ENCODE measurements around the gene IRF9. TPM values are rescaled to one million over a fixed set of nuclear protein-coding genes. Genes with fewer than 3 reads are reported as not detected.
A peak's percentile ranks its signal among the peaks of the same experiment; 100 is the strongest.

IRF9 gene
- total RNA-seq, result 100 to 1,000 TPM in 3 of 6 donors, 10 to 100 TPM in 3; 78.2 to 192 (median 107) TPM

- TF ChIP-seq POLR2A (IDR thresholded peaks at IDR 0.05) (peak in 3 of 4 donors; percentile 61 to 87 (median 70)), CTCF (IDR thresholded peaks at IDR 0.05) (peak; percentile 90 to 99 (median 99)), POLR2AphosphoS5 (IDR thresholded peaks at IDR 0.05) (peak; percentile 93 to 98), EP300 (IDR thresholded peaks at IDR 0.05) (peak in 3 of 4 donors; percentile 19 to 97 (median 71))
- DNase-seq (peak; percentile 92 to 98), ATAC-seq (ENCODE audit: low FRiP score in 2 of 2) (peak; percentile 95 to 96)
- peak within 1 kb of the TSS; percentile 49 to 84 (median 70) for H3K4me3 ChIP-seq
- H3K4me1 ChIP-seq, result peaks cover 30 to 52% (median 31%) of the 10 kb centered on the region in 4 donors
- no peaks in the 10 kb centered on the region for H3K27me3 ChIP-seq
- WGBS, 2 donors, result 0% methylated on average over 8 to 12 of the region's 12 CpGs
- H3K36me3 ChIP-seq, result peaks cover 48 to 75% (median 65%) of the 10 kb centered on the region in 4 donors
- H3K27ac ChIP-seq, result peak within 1 kb of the TSS; percentile 89 to 99 (median 90)
- H3K9me3 ChIP-seq, result no peaks in the 10 kb centered on the region
These were observed at the start of gene IRF9 for GRCh38 chr14:24160850-24161804. TSS of gene IRF9 (plus strand) at chr14:24161265. CDS start at chr14:24162145, 880 bp downstream.

GRCh38 chr14:24113379-24113800, 47.7 kb upstream of the IRF9 start:
- H3K27me3 ChIP-seq, result no peaks in the 10 kb centered on the region
- 17 to 22% methylated on average over 14 to 15 of the region's 15 CpGs for WGBS, 2 donors
- H3K27ac ChIP-seq, result peak overlapping the region; percentile 97 to 100 (median 99)
- no peaks in the 10 kb centered on the region for H3K9me3 ChIP-seq
- H3K4me1 ChIP-seq, result peaks cover 23 to 43% (median 36%) of the 10 kb centered on the region in 4 donors
- peaks cover 0 to 16% (median 11%) of the 10 kb centered on the region in 4 donors for H3K36me3 ChIP-seq
- TF ChIP-seq POLR2AphosphoS5 (IDR thresholded peaks at IDR 0.05) (no peak), EP300 (IDR thresholded peaks at IDR 0.05) (no peak), CTCF (IDR thresholded peaks at IDR 0.05) (no peak), POLR2A (IDR thresholded peaks at IDR 0.05) (no peak)
- peak overlapping the region; percentile 54 to 73 (median 67) for H3K4me3 ChIP-seq
- ATAC-seq (ENCODE audit: low FRiP score in 2 of 2), result no peak
- DNase-seq, result no peak

- ATAC-seq (ENCODE audit: low FRiP score in 2 of 2) (peak; percentile 77 to 82), DNase-seq (peak; percentile 89 to 95)
- 0% methylated on average over 31 to 42 of the region's 42 CpGs for WGBS, 2 donors
- TF ChIP-seq CTCF (IDR thresholded peaks at IDR 0.05), result no peak
- peak; percentile 65 to 82 for TF ChIP-seq POLR2AphosphoS5 (IDR thresholded peaks at IDR 0.05)
- TF ChIP-seq POLR2A (IDR thresholded peaks at IDR 0.05), result peak; percentile 56 to 79 (median 64)
- H3K36me3 ChIP-seq, result peaks cover 2 to 22% (median 17%) of the 10 kb centered on the region in 4 donors
- peaks cover 17 to 38% (median 30%) of the 10 kb centered on the region in 4 donors for H3K4me1 ChIP-seq
- H3K9me3 ChIP-seq, result no peaks in the 10 kb centered on the region
- peak overlapping the region; percentile 97 to 100 (median 99) for H3K27ac ChIP-seq
- H3K4me3 ChIP-seq, result peak overlapping the region; percentile 54 to 73 (median 67)
- H3K27me3 ChIP-seq, result no peaks in the 10 kb centered on the region
These were observed 47.1 kb upstream of the IRF9 start for GRCh38 chr14:24113801-24114531.

GRCh38 chr14:24114532-24115421, 46.3 kb upstream of the IRF9 start, which contains the start of the genes DCAF11 and NRL:
TSS of gene DCAF11 (plus strand) at chr14:24114777. CDS start at chr14:24115595, 818 bp downstream.
TSS of gene NRL (minus strand) at chr14:24114949. CDS start at chr14:24082848, 32,101 bp downstream.
- 0% methylated on average over 35 to 55 of the region's 65 CpGs for WGBS, 2 donors
- DNase-seq, result peak; percentile 99
- H3K4me1 ChIP-seq, result peaks cover 14 to 30% (median 25%) of the 10 kb centered on the region in 4 donors
- ATAC-seq (ENCODE audit: low FRiP score in 2 of 2), result peak; percentile 97 to 98
- no peaks in the 10 kb centered on the region for H3K27me3 ChIP-seq
- no peaks in the 10 kb centered on the region for H3K9me3 ChIP-seq
- H3K27ac ChIP-seq, result peak within 1 kb of the TSS; percentile 97 to 100 (median 99)
- peak within 1 kb of the TSS; percentile 65 to 73 (median 68) for H3K4me3 ChIP-seq
- peak in 1 of 4 donors; percentile 88 for TF ChIP-seq EP300 (IDR thresholded peaks at IDR 0.05)
- TF ChIP-seq POLR2A (IDR thresholded peaks at IDR 0.05), result peak in 2 of 4 donors; percentile 38 to 61
- TF ChIP-seq POLR2AphosphoS5 (IDR thresholded peaks at IDR 0.05), result peak; percentile 76 to 92
- TF ChIP-seq CTCF (IDR thresholded peaks at IDR 0.05), result peak in 2 of 6 experiments; percentile 10 to 35
- peaks cover 10 to 30% (median 25%) of the 10 kb centered on the region in 4 donors for H3K36me3 ChIP-seq
